ENCODE measurements around the gene FBXL15. TPM values are rescaled to one million over a fixed set of nuclear protein-coding genes. Genes with fewer than 3 reads are reported as not detected.

FBXL15 gene
- total and polyA plus RNA-seq, 2 experiments from 2014 or later = 18.5 to 36.1 TPM

GRCh38 chr10:102399217-102400021 is 21.2 kb upstream of the FBXL15 start:
- no peaks in the 10 kb centered on the region for H3K9me2 ChIP-seq (ENCODE audit: insufficient read depth)
- ATAC-seq (peak; percentile 54), DNase-seq (ENCODE audit: low spot score) (peak; percentile 90)
- peak overlapping the region; percentile 94 for H2AFZ ChIP-seq
- TF ChIP-seq POLR2AphosphoS5 (IDR thresholded peaks at IDR 0.05; ENCODE audit: low read depth) = peak; percentile 92
- TF ChIP-seq CREB1 (CRISPR knock-in tag; IDR thresholded peaks at IDR 0.05; ENCODE audit: low read depth) = peak; percentile 93
- no peak for TF ChIP-seq ZNF114 (CRISPR knock-in tag; IDR thresholded peaks at IDR 0.05)
- peak; percentile 81 to 99 for TF ChIP-seq CTCF (conservative IDR thresholded peaks at IDR 0.05; ENCODE audit: low read depth in 2 of 2)
- H3K4me1 ChIP-seq (ENCODE audit: insufficient read depth) = peaks cover 7% of the 10 kb centered on the region; the same call in 1 of the 2 replicates
- 0 out of 2 replicates have a peak, but pooled peaks cover 14% of the 10 kb centered on the region for H3F3A ChIP-seq (replicated peaks; ENCODE audit: low read depth)
- H3K4me2 ChIP-seq = peak overlapping the region; percentile 88
- H3K27ac Mint-ChIP-seq = no peak overlapping the region
- peak overlapping the region; percentile 74 for H3K4me3 ChIP-seq
- H3K27me3 ChIP-seq (ENCODE audit: insufficient read depth) = peaks cover 15% of the 10 kb centered on the region
- peaks cover 30% of the 10 kb centered on the region for H3K27me3 Mint-ChIP-seq (ENCODE audit: insufficient read depth, low read depth, poor library complexity)
- H3K9me3 Mint-ChIP-seq = no peaks in the 10 kb centered on the region
- H3K4me1 Mint-ChIP-seq = peaks cover 14% of the 10 kb centered on the region; the same call in 2 of the 3 replicates
- H3K4me3 Mint-ChIP-seq = peak overlapping the region; percentile 65
- no peak overlapping the region for H3K27ac ChIP-seq (ENCODE audit: low read depth)
- H3K79me2 ChIP-seq (replicated peaks; ENCODE audit: insufficient read depth) = no peaks in the 10 kb centered on the region
- no peaks in the 10 kb centered on the region; the same call in 1 of the 2 replicates for H4K20me1 ChIP-seq (replicated peaks; ENCODE audit: insufficient read depth)
- H3K36me3 Mint-ChIP-seq (ENCODE audit: low read depth) = no peaks in the 10 kb centered on the region; the same call in 2 of the 3 replicates
- H3K36me3 ChIP-seq (ENCODE audit: insufficient read depth) = no peaks in the 10 kb centered on the region

- no peaks in the 10 kb centered on the region; the same call in 1 of the 2 replicates for H4K20me1 ChIP-seq (replicated peaks; ENCODE audit: insufficient read depth)
- H3K9me2 ChIP-seq (ENCODE audit: insufficient read depth) = no peaks in the 10 kb centered on the region
- no peaks in the 10 kb centered on the region for H3K79me2 ChIP-seq (replicated peaks; ENCODE audit: insufficient read depth)
- H3K4me3 ChIP-seq = peak overlapping the region; percentile 74; the same call in 1 of the 2 replicates
- ATAC-seq = no peak
- Mint-ChIP-seq H3K4me3 (peak overlapping the region; percentile 65; the same call in 2 of the 3 replicates), H3K36me3 (ENCODE audit: low read depth) (no peaks in the 10 kb centered on the region; the same call in 2 of the 3 replicates), H3K9me3 (no peaks in the 10 kb centered on the region), H3K4me1 (peaks cover 12% of the 10 kb centered on the region; the same call in 2 of the 3 replicates), H3K27ac (no peak overlapping the region), H3K27me3 (ENCODE audit: insufficient read depth, low read depth, poor library complexity) (peaks cover 24% of the 10 kb centered on the region)
- H3K4me1 ChIP-seq (ENCODE audit: insufficient read depth) = peaks cover 3% of the 10 kb centered on the region; the same call in 1 of the 2 replicates
- peak overlapping the region; percentile 88 for H3K4me2 ChIP-seq
- no peak overlapping the region for H2AFZ ChIP-seq
- DNase-seq (ENCODE audit: low spot score) = no peak
- H3F3A ChIP-seq (replicated peaks; ENCODE audit: low read depth) = 0 out of 2 replicates have a peak, but pooled peaks cover 11% of the 10 kb centered on the region
- H3K27me3 ChIP-seq (ENCODE audit: insufficient read depth) = peaks cover 8% of the 10 kb centered on the region
- H3K36me3 ChIP-seq (ENCODE audit: insufficient read depth) = no peaks in the 10 kb centered on the region
- no peak overlapping the region for H3K27ac ChIP-seq (ENCODE audit: low read depth)
- TF ChIP-seq REST (IDR thresholded peaks at IDR 0.05; ENCODE audit: unreplicated experiment) (no peak), POLR2AphosphoS5 (IDR thresholded peaks at IDR 0.05; ENCODE audit: low read depth) (no peak), ZNF462 (CRISPR knock-in tag; IDR thresholded peaks at IDR 0.05) (no peak), EZH2 (IDR thresholded peaks at IDR 0.05; ENCODE audit: low read depth, unreplicated experiment) (no peak)
These were observed 20.6 kb upstream of the FBXL15 start for GRCh38 chr10:102400076-102400475.
